HG02973 (cell line): ENCODE data around the gene SCAF4.
"Not testable (repeated sequence)": the region's sequence is repeated elsewhere in the genome, so short reads cannot be mapped to it uniquely, and the experiment has no call there.

Experiments
- ATAC-seq: cut with Tn5 transposase; IDR thresholded peaks from one replicate; pipeline ENCODE4 v1.9.1; 2021; ENCODE audit warnings: moderate library complexity; ENCODE audit not compliant: unreplicated experiment

SCAF4 gene

DNA sequence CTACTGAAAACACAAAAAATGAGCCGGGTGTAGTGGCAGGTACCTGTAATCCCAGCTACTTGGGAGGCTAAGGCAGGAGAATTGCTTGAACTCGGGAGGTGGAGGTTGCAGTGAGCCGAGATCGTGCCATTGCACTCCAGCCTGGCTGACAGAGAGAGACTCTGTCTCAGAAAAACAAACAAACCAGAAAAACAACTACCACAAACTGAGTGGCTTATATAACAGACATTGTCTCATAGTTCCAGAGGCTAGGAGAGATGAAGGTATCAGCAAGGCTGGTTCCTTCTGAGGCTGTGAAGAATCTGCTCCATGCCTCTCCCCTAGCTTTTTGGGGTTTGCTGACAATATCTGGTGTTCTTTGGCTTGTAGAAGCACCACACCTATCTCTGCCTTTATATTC, 80.4 kb downstream of the SCAF4 start:
- not testable (repeated sequence) for ATAC-seq

DNA sequence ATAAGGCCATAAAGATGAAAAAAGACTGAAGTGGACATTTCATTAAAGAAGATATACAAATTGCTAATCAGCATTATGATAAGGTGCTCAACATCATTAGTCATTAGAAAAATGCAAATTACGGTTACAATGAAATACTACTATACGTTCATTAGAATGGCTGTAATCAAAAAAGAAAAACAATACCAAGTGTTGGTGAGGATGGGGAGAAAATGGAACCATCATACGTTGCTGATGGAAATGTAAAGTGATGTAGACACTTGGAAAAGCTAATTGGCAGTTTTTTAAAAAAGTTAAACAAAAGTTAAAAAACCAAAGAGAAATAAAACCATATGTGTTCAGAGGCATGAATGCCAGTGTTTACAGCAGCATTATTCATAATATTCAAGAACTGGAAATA, 81.0 kb downstream of the SCAF4 start:
- no peak for ATAC-seq

- no peak for ATAC-seq
Observed at GRCh38 chr21:31647650-31648049, 84.3 kb downstream of the SCAF4 start.

DNA sequence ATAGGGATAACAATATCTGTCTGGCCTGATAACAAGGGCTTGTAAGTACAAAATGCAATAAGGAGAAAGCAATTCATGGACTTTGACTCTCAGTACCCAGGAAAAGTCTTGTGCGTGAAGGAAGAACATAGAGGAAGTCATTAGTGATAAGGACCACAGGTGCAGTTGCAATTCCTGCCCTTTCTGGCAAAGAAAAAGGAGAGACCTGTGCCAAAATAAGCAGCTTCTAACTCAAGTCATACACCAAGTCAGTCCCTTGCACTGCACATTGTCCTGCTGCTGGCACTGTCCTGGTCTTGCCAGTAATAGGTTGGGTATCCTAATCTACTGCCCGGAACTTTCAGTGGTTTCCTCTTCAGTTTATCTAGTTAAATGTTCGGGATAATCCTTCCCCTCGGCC, 87.3 kb downstream of the SCAF4 start:
- no peak for ATAC-seq

- ATAC-seq = no peak
Observed at GRCh38 chr21:31641416-31641922, 90.4 kb downstream of the SCAF4 start.

- no peak for ATAC-seq
Observed at GRCh38 chr21:31636874-31637273, 95.0 kb downstream of the SCAF4 start.

DNA sequence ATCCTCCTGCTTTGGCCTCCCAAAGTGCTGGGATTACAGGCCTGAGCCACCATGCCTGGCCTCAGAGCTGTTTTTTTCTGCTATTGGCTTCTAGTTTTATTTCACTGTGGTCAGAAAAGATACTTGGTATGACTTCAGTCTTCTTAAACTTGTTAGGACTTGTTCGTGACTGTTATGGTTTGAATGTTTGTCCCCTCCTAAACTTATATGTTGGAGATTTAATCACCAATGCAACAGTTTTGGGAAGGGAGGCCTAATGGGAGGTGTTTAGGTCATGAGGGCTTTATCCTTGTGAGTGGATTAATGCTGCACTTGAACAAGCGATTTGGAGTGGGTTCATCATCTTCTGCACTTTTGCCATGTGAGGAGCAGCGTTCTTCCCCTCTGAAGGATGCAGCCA, 96.9 kb downstream of the SCAF4 start:
- no peak for ATAC-seq

- ATAC-seq = not testable (repeated sequence)
Observed at GRCh38 chr21:31631881-31632280, 100.0 kb downstream of the SCAF4 start.

- no peak for ATAC-seq
Observed at GRCh38 chr21:31629972-31630711, 101.8 kb downstream of the SCAF4 start.

DNA sequence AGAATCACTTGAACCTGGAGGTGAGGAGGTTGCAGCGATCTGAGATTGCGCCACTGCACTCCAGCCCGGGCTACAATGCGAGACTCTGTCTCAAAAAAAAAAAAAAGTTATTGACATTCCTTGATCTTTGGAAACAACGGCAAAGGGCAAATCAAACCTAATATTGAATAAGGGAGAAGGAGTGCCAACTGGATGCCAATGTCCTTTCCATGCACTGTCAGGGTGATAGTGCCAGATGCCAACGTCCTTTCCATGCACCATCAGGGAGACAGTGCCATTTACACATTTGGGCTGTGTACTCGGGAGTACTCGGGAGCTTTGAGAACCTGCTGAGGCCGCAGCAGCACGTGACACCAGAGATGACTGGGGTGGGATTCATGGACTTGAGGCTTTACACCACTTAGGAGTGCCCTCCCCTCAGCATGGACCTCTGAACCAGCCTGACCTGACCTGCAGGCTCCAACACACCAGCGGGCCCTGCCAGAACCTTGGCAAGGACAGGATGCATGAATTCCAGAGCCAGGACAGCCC, 106.9 kb downstream of the SCAF4 start:
- ATAC-seq = no peak

GRCh38 chr21:31624181-31624580, 107.7 kb downstream of the SCAF4 start:
- ATAC-seq = no peak

DNA sequence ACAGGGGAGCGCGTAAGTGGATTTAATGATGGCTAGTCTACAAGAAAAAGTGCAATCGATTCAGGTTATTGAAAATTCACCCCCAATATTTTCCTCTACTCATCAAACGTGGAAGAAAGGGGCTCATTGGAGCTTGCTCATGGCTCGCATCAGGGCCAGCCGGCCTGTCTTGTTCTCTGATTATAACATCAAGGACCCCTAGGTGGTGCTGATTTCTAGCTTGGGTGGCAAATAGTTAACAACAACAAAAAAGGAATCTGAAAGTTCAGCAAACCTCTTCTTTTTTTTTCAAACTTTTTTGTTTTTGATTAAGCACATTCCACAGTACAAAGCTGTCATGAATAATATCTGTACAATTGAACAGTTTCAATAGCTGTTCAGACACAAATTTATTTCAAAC, 108.3 kb downstream of the SCAF4 start:
- no peak for ATAC-seq

DNA sequence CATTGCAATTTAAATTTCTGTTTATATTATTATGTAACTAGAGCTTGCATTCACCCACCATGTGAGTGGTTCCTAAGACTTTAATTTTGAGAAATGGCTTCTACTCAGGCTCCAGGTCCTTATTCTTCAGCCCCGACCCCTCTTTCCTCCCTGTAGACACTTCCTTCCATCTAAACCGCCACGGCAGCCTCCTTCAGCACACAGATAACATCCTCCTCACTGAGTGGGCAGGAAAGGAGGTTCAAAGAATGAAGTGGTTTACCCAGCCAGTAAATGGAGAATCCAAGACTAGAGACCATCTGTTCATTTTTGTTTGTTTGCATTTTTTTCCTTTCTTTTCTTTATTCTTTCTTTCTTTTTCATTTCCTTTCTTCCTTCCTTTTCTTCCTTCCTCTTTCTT, 109.5 kb downstream of the SCAF4 start:
- no peak for ATAC-seq
